Keratinocyte (primary cell): Measurements from ENCODE around the gene TIPRL.

Source experiments
- EZH2 ChIP-seq: IDR thresholded peaks from one replicate; pipeline ENCODE4 v1.6.1; 2012; ENCODE audit warnings: inconsistent platforms, mild to moderate bottlenecking, low read length, moderate library complexity
- TF ChIP-seq, protein P1 (sequence below), 3 experiments: IDR thresholded peaks in 1 of 3; conservative IDR thresholded peaks in 1 of 3; optimal IDR thresholded peaks in 1 of 3; 2 replicates in 2 of 3; 3 replicates in 1 of 3; pipeline versions ENCODE3 to v1.5.1; 2011; ENCODE audit warnings: low read length in 3 of 3, mild to moderate bottlenecking in 3 of 3, moderate library complexity in 2 of 3, control low read depth in 1 of 3, inconsistent platforms in 1 of 3; ENCODE audit not compliant: insufficient read depth in 2 of 3; ENCODE audit errors: extremely low read depth in 1 of 3

DNA sequence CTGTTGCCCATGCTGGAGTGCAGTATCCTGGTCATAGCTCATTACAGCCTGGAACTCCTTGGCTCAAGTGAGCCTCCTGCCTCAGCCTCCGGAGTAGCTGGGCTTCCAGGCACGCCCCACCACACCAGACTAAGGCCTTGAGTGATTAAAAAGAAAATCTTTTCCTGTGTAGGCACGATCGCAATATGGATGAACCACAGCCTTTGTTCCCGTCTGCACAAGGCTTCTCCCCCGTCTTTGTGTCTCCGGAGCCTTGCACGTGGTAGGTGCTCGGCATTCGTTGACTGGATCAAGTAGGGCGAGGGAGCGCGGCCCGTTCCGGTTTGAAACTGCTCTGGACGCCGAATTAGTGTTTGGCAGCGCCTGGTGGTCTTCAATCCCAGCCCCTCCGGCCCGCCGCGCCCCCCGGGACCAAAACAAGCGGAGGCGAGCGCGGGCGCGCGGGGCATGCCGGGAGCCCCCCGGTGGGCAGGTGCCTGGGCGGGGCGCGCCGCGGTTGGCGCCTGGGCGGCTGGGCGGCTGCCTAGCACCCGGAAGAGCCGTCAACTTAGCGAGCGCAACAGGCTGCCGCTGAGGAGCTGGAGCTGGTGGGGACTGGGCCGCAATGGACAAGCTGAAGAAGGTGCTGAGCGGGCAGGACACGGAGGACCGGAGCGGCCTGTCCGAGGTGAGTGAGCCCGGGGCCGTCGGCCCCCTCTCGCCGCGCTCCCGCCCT, 46.9 kb downstream of the TIPRL start, which contains the start of gene SFT2D2:
- TF ChIP-seq, protein P1, sequence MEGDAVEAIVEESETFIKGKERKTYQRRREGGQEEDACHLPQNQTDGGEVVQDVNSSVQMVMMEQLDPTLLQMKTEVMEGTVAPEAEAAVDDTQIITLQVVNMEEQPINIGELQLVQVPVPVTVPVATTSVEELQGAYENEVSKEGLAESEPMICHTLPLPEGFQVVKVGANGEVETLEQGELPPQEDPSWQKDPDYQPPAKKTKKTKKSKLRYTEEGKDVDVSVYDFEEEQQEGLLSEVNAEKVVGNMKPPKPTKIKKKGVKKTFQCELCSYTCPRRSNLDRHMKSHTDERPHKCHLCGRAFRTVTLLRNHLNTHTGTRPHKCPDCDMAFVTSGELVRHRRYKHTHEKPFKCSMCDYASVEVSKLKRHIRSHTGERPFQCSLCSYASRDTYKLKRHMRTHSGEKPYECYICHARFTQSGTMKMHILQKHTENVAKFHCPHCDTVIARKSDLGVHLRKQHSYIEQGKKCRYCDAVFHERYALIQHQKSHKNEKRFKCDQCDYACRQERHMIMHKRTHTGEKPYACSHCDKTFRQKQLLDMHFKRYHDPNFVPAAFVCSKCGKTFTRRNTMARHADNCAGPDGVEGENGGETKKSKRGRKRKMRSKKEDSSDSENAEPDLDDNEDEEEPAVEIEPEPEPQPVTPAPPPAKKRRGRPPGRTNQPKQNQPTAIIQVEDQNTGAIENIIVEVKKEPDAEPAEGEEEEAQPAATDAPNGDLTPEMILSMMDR (optimal IDR thresholded peaks at IDR 0.05 in 1 of 3, IDR thresholded peaks at IDR 0.05 in 1 of 3, conservative IDR thresholded peaks at IDR 0.05 in 1 of 3; ENCODE audit: extremely low read depth in 1 of 3, insufficient read depth in 2 of 3, low read length in 3 of 3), result no peak
- TF ChIP-seq EZH2, result no peak
